Daoy (cell line): ENCODE measurements around the gene SHF. TPM values are rescaled to one million over a fixed set of nuclear protein-coding genes. Genes with fewer than 3 reads are reported as not detected.
"Not testable (repeated sequence)": the region's sequence is repeated elsewhere in the genome, so short reads cannot be mapped to it uniquely, and the experiment has no call there.

Source experiments
- DNase-seq: peaks from one replicate; pipeline ENCODE4 v3.0.0-alpha.2; 2015; ENCODE audit warnings: low read depth
- total RNA-seq: library from RNA; depleted of rRNA; stranded (reverse); fragments of >200 nt; shearing (Covaris generic); gene quantifications from 2 replicates; pipeline ENCODE4 v1.2.3, GENCODE V29; 2014

SHF gene
- total RNA-seq, 1 experiment from 2014 or later, result 1.7 TPM

GRCh38 chr15:45147606-45148005 is 40.2 kb downstream of the SHF start:
- no peak for DNase-seq

GRCh38 chr15:45146405-45146804 is 41.4 kb downstream of the SHF start:
- no peak for DNase-seq

- no peak for DNase-seq
Observed at GRCh38 chr15:45144775-45145174, 43.0 kb downstream of the SHF start.

GRCh38 chr15:45143946-45144345 is 43.8 kb downstream of the SHF start:
- no peak for DNase-seq

- DNase-seq, result no peak
Observed at GRCh38 chr15:45143056-45143455, 44.7 kb downstream of the SHF start.

- DNase-seq, result no peak
Observed at GRCh38 chr15:45141386-45141785, 46.4 kb downstream of the SHF start.

- no peak for DNase-seq
Observed at GRCh38 chr15:45140557-45141250, 47.1 kb downstream of the SHF start.

GRCh38 chr15:45139770-45140169 is 48.0 kb downstream of the SHF start:
- no peak for DNase-seq

GRCh38 chr15:45138814-45139765 is 48.7 kb downstream of the SHF start:
- no peak for DNase-seq

- no peak for DNase-seq
Observed at GRCh38 chr15:45137703-45138102, 50.1 kb downstream of the SHF start.

GRCh38 chr15:45136378-45136764 is 51.4 kb downstream of the SHF start:
- DNase-seq, result no peak

- DNase-seq, result not testable (repeated sequence)
Observed at GRCh38 chr15:45135705-45136377, 51.9 kb downstream of the SHF start.

- peak; percentile 46 for DNase-seq
Observed at GRCh38 chr15:45134682-45135604, 52.8 kb downstream of the SHF start.

GRCh38 chr15:45134046-45134445 is 53.7 kb downstream of the SHF start:
- no peak for DNase-seq

GRCh38 chr15:45133561-45133920 is 54.2 kb downstream of the SHF start:
- DNase-seq, result no peak

- no peak for DNase-seq
Observed at GRCh38 chr15:45132844-45133560, 54.8 kb downstream of the SHF start.

- no peak for DNase-seq
Observed at GRCh38 chr15:45131510-45131909, 56.3 kb downstream of the SHF start.

GRCh38 chr15:45130291-45131000 is 57.3 kb downstream of the SHF start:
- DNase-seq, result no peak

- no peak for DNase-seq
Observed at GRCh38 chr15:45129651-45130129, 58.1 kb downstream of the SHF start, which contains the start of the genes DUOX1 and DUOXA1. TSS of gene DUOX1 (plus strand) at chr15:45129994. CDS start at chr15:45131967, 1,973 bp downstream. TSS of gene DUOXA1 (minus strand) at chr15:45129879. CDS start at chr15:45123014, 6,865 bp downstream.
